Hematopoietic multipotent progenitor cell treated with erythropoietin and hydrocortisone succinate and interleukin-3 and kit ligand, for 17 days (in vitro differentiated cells): ENCODE measurements around the gene CSTB.

ENCODE experiments used
- DNase-seq: peaks from one replicate; pipeline ENCODE4 v3.0.0-alpha.2; 2015; ENCODE audit warnings: low spot score

CSTB gene

DNA sequence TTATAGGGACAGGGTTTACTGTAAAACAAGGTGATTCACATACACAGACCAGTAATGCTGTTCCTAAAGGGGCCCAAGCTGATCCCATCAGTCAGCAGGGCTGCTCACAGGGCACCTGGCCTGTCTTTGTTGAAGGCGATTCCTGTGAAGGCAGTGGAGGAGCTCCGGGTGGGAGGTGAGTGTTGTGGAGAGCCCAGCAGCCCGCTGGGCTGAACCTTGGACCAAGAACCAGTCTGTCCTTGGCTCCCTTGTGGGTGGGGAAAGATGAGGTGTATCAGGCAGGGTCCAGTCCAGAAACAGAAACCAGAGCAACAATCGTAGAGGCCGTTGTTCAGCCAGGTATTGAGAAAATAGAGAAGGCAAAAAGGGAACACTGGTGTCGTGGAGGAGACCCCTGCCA is 44.6 kb downstream of the CSTB start:
- no peak for DNase-seq

GRCh38 chr21:43728467-43729390 is 47.4 kb downstream of the CSTB start:
- DNase-seq: peak; percentile 96

DNA sequence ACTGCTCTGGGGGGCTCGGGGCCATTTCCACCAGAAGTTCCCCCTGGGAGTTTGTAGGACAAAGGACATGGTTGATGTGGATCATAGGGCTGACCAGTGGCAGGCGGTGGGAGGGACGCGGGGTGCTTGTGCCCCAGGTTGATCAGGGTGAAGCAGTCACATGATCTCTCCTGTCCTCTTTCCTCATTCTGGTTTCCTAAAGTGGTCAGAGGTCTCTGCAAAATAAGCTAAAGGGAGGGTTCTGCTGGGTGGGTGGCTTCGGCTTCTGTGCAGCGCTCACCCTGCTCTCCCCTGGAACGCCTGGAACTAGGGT is 48.0 kb downstream of the CSTB start:
- DNase-seq: no peak

GRCh38 chr21:43727519-43728153 is 48.5 kb downstream of the CSTB start:
- DNase-seq: peak; percentile 68

DNA sequence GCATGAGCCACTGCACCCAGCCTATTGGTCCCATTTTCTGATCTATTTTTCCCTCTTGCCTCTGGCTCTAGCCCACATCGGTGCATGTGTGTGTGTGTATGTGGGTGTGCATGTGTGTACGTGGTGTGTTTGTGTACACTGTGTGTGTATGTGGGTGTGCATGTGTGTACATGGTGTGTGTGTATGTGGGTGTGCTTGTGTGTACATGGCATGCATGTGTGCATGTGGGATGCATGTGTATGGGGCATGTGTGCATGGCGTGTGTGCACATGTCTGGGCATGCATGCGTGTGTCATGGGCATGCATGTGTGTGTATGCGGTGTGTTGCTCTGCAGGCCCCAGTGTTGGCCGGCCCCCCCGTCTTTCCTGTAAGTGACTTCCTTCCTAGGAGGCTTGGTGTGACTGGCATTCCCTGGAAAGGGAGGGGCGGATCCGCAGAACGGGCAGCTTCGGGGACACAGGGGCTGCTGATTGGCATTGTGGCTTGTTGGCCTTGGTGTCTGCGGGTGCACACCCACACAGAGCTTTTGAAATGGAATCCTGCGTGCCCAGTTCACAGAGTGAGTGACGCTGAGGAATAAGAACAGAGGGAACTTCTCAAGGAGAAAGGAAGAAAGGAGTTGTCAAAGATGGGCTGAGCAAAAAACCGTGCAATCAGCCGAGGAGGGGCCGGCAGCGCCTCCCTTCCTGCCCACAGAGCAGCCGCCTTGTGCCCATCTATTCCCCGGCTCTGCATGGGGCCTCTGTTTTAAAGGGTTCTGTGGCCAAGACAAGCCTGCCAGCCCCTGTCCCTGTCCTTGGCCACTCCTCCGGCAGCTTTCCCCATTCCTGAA is 49.2 kb downstream of the CSTB start:
- DNase-seq: no peak
